ENCODE results near the gene CA7.

Gene CA7

GRCh38 chr16:66810391-66810790 lies 33.8 kb upstream of the CA7 start:
- H3K27ac ChIP-seq (ENCODE audit: low read length), result no peak overlapping the region
- no peak overlapping the region for H3K4me3 ChIP-seq (ENCODE audit: low read length)
- no peaks in the 10 kb centered on the region for H3K9me3 ChIP-seq (replicated peaks; ENCODE audit: insufficient read depth, low read length)
- H3K79me2 ChIP-seq (ENCODE audit: low read length), result no peaks in the 10 kb centered on the region
- no peaks in the 10 kb centered on the region for H3K4me1 ChIP-seq (ENCODE audit: low read length)
- H2AFZ ChIP-seq (ENCODE audit: low read length), result no peak overlapping the region
- no peak overlapping the region for H3K9ac ChIP-seq (ENCODE audit: low read length)
- DNase-seq, result no peak
- no peak for TF ChIP-seq CTCF (IDR thresholded peaks at IDR 0.05; ENCODE audit: low read length)
- TF ChIP-seq EZH2 (optimal IDR thresholded peaks at IDR 0.05; ENCODE audit: low read depth, low read length), result no peak
- TF ChIP-seq EZH2phosphoT487 (IDR thresholded peaks at IDR 0.05; ENCODE audit: low read length), result no peak
- no peak overlapping the region for H3K4me2 ChIP-seq (ENCODE audit: low read depth, low read length)
- no peaks in the 10 kb centered on the region for H3K27me3 ChIP-seq (replicated peaks; ENCODE audit: insufficient read depth, low read length)
- no peaks in the 10 kb centered on the region; the same call in 1 of the 2 replicates for H3K36me3 ChIP-seq (replicated peaks; ENCODE audit: insufficient read depth, low read length)
- H3F3A ChIP-seq (ENCODE audit: insufficient read depth, low read length), result no peaks in the 10 kb centered on the region
- no peaks in the 10 kb centered on the region for H4K20me1 ChIP-seq (ENCODE audit: insufficient read depth, low read length)
- H3K9me2 ChIP-seq (replicated peaks; ENCODE audit: insufficient read depth, low read length), result no peaks in the 10 kb centered on the region

GRCh38 chr16:66811043-66811442 lies 33.2 kb upstream of the CA7 start:
- Histone ChIP-seq H3K9me2 (replicated peaks; ENCODE audit: insufficient read depth, low read length) (no peaks in the 10 kb centered on the region), H3K9ac (ENCODE audit: low read length) (no peak overlapping the region), H3K4me3 (ENCODE audit: low read length) (no peak overlapping the region), H3K36me3 (replicated peaks; ENCODE audit: insufficient read depth, low read length) (no peaks in the 10 kb centered on the region; the same call in 1 of the 2 replicates), H4K20me1 (ENCODE audit: insufficient read depth, low read length) (no peaks in the 10 kb centered on the region), H3F3A (ENCODE audit: insufficient read depth, low read length) (no peaks in the 10 kb centered on the region), H2AFZ (ENCODE audit: low read length) (no peak overlapping the region), H3K4me2 (ENCODE audit: low read depth, low read length) (no peak overlapping the region), H3K27ac (ENCODE audit: low read length) (no peak overlapping the region), H3K27me3 (replicated peaks; ENCODE audit: insufficient read depth, low read length) (no peaks in the 10 kb centered on the region), H3K9me3 (replicated peaks; ENCODE audit: insufficient read depth, low read length) (no peaks in the 10 kb centered on the region), H3K79me2 (ENCODE audit: low read length) (no peaks in the 10 kb centered on the region), H3K4me1 (ENCODE audit: low read length) (no peaks in the 10 kb centered on the region)
- no peak for DNase-seq
- TF ChIP-seq EZH2phosphoT487 (IDR thresholded peaks at IDR 0.05; ENCODE audit: low read length) (no peak), CTCF (IDR thresholded peaks at IDR 0.05; ENCODE audit: low read length) (no peak), EZH2 (optimal IDR thresholded peaks at IDR 0.05; ENCODE audit: low read depth, low read length) (no peak)

- Histone ChIP-seq H3K9me3 (replicated peaks; ENCODE audit: insufficient read depth, low read length) (no peaks in the 10 kb centered on the region), H3K79me2 (ENCODE audit: low read length) (no peaks in the 10 kb centered on the region), H2AFZ (ENCODE audit: low read length) (no peak overlapping the region), H3K4me1 (ENCODE audit: low read length) (no peaks in the 10 kb centered on the region), H3K9ac (ENCODE audit: low read length) (no peak overlapping the region), H3K4me2 (ENCODE audit: low read depth, low read length) (no peak overlapping the region), H4K20me1 (ENCODE audit: insufficient read depth, low read length) (no peaks in the 10 kb centered on the region), H3K36me3 (replicated peaks; ENCODE audit: insufficient read depth, low read length) (peaks cover 9% of the 10 kb centered on the region; the same call in 1 of the 2 replicates), H3K9me2 (replicated peaks; ENCODE audit: insufficient read depth, low read length) (no peaks in the 10 kb centered on the region), H3K27me3 (replicated peaks; ENCODE audit: insufficient read depth, low read length) (no peaks in the 10 kb centered on the region), H3K4me3 (ENCODE audit: low read length) (no peak overlapping the region), H3F3A (ENCODE audit: insufficient read depth, low read length) (no peaks in the 10 kb centered on the region), H3K27ac (ENCODE audit: low read length) (no peak overlapping the region)
- DNase-seq, result no peak
- no peak for TF ChIP-seq EZH2phosphoT487 (IDR thresholded peaks at IDR 0.05; ENCODE audit: low read length)
- no peak for TF ChIP-seq EZH2 (optimal IDR thresholded peaks at IDR 0.05; ENCODE audit: low read depth, low read length)
- no peak for TF ChIP-seq CTCF (IDR thresholded peaks at IDR 0.05; ENCODE audit: low read length)
Measured at GRCh38 chr16:66814734-66815133, 29.5 kb upstream of the CA7 start.
